Fibroblast of upper back skin (primary cell): ENCODE results near the gene HBQ1.
"Not testable (repeated sequence)": the region's sequence is repeated elsewhere in the genome, so short reads cannot be mapped to it uniquely, and the experiment has no call there.

Experiments used
- DNase-seq: peaks from one replicate; pipeline ENCODE4 v3.0.0-alpha.2; 2013

The HBQ1 gene

DNA sequence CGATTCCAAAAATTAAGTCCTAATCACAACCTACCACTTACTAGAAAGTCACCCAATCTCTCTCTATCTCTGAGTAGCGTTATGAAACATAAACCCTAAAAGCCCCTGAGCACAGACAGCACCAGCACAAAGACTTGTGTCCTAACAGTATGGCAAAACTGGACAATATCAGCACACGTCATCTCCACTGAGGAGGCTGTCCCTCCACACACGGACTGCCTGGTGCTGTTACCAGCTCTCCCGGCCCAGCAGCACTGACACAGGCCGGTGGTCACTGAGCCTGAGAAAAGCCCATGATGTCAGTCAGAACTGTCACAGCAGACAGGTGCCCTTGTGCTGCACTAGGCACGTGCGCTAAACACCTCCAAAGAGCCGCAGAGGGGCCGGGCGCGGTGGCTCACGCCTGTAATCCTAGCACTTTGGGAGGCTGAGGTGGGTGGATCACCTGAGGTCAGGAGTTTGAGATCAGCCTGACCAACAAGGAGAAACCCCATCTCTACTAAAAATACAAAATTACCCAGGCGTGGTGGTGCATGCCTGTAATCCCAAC lies 31.4 kb downstream of the HBQ1 start:
- not testable (repeated sequence) for DNase-seq

DNA sequence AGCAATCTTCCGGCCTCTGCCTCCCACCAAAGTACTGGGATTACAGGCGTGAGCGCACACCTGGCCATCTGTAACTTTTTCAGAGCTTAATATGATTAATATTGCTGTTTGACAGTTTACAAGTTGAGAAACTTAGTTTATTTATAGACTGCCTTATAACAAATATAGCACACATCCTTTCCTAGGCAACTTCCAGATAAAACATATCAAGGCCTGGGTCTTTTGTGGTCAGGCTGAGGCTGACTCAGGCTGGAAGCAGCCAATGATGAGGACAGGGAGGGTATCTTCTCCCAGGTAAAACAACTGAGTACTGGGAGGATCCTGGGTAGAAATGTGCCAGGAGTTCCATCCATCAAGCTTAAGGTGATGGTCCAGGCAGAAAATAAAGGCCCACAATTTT lies 32.7 kb downstream of the HBQ1 start:
- DNase-seq, result no peak

DNA sequence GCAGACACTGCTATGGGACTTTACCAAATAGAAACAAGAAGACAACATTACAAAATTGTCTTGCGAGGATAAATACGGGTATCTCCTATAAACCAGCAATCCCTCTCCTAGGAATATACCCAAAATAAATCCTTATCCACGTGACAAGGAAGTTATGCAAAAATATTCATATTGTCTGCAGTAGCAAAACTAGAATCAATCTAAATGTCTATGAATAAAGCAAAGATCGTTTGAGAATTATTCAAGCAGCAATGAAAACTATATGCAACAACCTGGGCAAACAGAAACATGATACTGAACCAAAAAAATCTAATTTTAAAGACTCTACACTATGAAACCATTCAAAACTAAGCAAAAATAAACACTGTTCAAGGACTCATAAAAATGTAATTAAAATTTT lies 39.8 kb downstream of the HBQ1 start:
- DNase-seq, result no peak

DNA sequence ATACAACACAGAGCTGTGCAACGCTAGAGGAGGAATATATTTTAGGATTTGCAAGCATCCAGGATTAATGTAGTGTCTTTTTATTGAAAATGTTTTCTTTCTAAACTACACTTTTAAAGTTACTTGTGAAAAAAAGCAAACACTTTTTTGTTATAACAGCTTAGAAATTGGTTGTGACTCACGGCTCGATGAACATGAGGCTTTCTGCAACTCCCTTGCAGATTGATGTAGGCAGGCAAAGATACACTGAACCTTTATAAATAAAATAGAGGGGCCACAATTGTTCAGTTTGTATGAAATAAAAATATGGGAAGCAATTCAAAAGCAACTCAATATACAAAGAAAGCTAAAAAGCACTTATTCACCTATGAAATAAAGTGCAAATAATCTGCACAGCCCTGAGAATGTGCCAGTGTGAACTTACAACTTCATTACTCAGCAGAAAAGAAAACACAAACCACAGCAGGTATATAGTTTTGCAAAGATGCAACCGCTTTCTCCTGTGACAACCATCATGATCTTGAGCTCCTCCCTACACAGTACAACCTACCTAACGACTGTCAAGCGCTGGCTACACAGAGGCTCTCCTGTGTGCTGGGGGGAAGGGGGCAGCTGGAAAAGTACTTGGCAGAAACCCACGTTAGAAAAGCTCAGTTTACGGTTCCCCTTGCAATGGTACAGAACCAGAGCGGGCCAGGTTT lies 48.0 kb downstream of the HBQ1 start:
- DNase-seq, result peak; percentile 7

DNA sequence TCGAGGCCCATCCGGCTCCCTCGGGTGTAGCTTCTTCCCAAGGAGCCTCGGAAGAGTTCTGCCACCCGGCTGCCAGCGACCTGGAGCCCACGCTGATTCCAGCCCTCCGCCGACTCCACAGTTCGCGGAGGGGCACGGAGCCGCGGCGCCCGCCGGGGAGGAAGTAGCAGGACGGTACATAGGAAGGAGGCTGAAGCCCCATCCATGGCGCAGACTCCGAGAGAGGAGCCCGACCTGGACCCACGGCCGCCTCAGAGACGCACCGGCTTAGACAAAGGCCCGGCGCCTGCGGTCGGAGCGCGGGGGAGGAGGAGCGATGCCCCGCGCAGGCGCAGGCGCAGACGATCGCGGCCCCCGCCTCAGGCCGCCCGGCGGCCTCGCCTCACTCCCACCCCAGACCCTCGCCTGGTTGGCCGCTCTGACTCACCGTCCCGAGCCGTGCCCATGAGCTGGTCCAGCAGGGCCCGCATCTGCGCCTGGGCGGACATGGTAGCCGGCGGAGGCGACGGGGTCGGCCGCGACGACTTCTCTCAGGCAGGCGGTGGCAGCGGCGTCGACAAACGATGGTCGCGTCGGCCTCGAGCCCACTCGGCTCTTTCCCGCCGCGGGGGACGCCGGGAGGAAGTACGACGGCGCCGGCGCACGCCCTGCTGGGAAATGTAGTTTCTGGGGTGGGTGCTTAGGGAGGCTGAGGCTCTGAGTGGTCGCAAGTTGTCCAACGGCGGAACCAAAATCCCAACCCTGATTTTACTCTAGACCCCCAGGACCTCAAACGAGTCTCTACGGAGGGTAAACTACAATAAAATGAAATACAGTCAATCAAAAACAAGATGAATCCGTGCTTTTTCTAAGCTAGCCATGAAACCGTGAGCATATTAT lies 48.8 kb downstream of the HBQ1 start, which contains the start of gene LUC7L:
Gene LUC7L, minus strand, starts transcription at position 598 of the 879 bp plus-strand sequence. Its CDS starts 110 bp downstream, at position 488.
- DNase-seq, result peak; percentile 85

DNA sequence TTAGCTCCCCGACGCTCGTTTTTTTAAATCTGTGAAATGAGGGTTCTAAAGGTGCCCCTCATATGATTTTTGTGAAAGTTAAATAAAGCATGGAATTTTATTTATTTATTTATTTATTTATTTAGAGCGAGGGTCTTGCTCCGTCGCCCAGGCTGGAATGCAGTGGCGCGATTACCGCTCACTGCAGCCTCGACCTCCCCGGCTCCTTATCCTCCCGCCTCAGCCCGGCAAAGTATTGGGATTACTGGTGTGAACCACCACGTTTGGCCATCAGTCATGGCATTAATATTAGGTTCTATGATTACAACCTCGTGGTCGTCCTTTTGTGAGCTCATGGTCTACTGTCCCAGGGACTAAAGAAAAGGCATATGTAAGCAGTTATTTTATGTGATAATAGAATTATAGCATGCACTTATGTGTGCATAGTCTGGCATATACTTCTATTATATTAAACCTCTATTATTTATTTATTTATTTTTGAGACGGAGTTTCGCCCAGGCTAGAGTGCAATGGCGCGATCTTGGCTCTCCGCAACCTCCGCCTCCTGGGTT lies 49.5 kb downstream of the HBQ1 start:
- DNase-seq, result no peak

DNA sequence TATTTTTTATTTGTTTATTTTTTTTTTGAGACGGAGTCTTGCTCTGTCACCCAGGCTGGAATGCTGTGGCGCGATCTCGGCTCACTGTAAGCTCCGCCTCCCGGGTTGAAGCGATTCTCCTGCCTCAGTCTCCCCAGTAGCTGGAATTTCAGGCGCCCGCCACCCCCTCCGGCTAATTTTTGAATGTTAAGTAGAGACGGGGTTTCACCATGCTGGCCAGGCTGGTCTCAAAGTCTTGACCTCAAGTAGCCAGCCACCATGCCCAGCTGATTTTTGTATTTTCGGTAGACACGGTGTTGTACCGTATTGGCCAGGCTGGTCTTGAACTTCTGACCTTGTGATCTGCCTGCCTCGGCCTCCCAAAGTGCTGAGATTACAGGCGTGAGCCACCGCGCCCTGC lies 50.1 kb downstream of the HBQ1 start:
- DNase-seq, result not testable (repeated sequence)
